ENCODE data around the gene C14orf132. TPM values are rescaled to one million over a fixed set of nuclear protein-coding genes. Genes with fewer than 3 reads are reported as not detected.
A peak's percentile ranks its signal among the peaks of the same experiment; 100 is the strongest.

Gene C14orf132
- total RNA-seq, 1 donor from 2014 or later = 12.0 TPM

DNA sequence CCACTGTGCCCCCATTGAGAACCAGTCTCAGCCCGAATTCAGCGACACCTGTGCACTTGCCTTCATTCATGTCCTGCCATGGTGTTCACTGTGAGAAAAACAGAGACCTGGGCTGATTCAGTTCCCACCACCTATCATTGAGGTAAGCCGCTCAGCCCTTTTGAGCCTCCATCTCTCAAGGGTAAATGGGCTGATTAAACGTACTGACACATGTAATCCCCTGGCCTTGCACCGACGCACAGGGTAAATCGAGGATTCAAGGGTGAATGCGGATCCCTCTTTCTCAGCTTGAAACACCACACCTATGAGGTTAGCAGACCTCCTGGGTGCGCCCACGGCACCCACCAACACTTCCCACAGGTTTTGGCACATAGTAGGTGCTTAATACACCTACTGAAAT is 69.7 kb downstream of the C14orf132 start:
- no peak overlapping the region for H3K4me3 ChIP-seq
- no peaks in the 10 kb centered on the region for H3K9me3 ChIP-seq
- TF ChIP-seq POLR2A (IDR thresholded peaks at IDR 0.05) = no peak
- TF ChIP-seq CTCF (IDR thresholded peaks at IDR 0.05) = no peak
- no peak for TF ChIP-seq POLR2AphosphoS5 (IDR thresholded peaks at IDR 0.05; ENCODE audit: insufficient read depth in 1 of 2, low read depth in 1 of 2)
- intact Hi-C loops (cut with DNase I) = no loop called here
- no peak overlapping the region for H3K27ac ChIP-seq
- DNase-seq (ENCODE audit: extremely low spot score in 2 of 2) = no peak
- H3K27me3 ChIP-seq = no peaks in the 10 kb centered on the region
- H3K36me3 ChIP-seq = no peaks in the 10 kb centered on the region
- H3K4me1 ChIP-seq = peaks cover 22% of the 10 kb centered on the region

DNA sequence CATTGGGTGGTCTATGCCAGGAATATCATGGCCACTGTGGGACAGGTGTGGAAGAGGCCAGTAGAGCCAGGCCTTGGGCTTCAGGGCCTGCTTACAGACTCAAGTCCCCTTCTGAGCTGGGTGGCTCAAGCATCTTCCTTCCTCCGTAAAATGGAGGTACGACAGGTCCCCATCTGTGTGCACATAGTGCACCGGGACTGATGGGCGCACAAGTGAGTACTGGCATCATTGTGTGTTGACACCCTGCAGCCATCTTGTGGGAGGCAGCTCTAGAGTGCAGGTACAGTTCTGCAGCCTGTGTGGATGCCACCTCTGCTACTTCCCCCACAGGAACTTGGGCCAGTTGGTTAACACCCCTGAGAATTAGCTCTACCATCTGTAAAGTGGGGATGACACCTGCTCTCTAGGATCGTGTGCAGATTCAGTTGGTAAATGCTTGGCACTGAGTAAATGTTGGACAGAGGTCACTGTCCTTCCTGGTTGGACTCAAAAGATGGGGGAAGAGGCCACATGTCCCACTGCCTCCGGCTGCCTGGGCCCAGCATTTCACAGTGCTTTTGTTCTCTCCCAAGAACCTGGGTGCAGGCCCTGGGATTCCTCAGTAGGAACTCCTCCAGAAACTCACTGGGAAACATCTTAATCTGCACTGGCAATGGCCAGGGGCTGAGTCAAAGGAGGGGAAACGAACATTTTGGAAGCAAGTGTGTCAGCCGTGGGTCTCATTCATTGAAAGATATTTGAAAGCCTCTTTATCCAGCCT is 70.6 kb downstream of the C14orf132 start:
- DNase-seq (ENCODE audit: extremely low spot score in 2 of 2) = no peak
- Histone ChIP-seq H3K9me3 (no peaks in the 10 kb centered on the region), H3K27ac (no peak overlapping the region), H3K4me1 (peaks cover 14% of the 10 kb centered on the region), H3K4me3 (no peak overlapping the region), H3K36me3 (no peaks in the 10 kb centered on the region), H3K27me3 (no peaks in the 10 kb centered on the region)
- no peak for TF ChIP-seq POLR2AphosphoS5 (IDR thresholded peaks at IDR 0.05; ENCODE audit: insufficient read depth in 1 of 2, low read depth in 1 of 2)
- TF ChIP-seq CTCF (IDR thresholded peaks at IDR 0.05) = no peak
- no peak for TF ChIP-seq POLR2A (IDR thresholded peaks at IDR 0.05)
- intact Hi-C loops (cut with DNase I) = no loop called here

DNA sequence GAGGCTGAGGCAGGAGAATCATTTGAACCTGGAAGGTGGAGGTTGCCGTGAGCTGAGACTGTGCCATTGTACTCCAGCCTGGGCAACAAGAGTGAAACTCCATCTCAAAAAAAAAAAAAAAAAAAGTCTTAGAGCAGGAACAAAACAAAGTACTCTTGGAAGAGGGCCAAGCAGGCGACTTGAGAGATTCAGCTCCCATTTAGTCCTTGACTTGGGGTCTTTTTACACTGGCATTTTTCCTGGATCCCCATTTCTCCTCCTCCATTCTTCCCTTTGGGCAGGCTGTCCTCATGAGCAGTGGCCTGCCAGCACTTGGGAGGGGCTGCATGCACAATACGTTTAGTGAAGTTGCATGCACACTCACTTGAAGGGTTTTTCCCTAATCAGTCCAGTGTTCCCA is 72.9 kb downstream of the C14orf132 start:
- no peak for DNase-seq (ENCODE audit: extremely low spot score in 2 of 2)
- Histone ChIP-seq H3K9me3 (no peaks in the 10 kb centered on the region), H3K4me3 (no peak overlapping the region), H3K27ac (peak overlapping the region; percentile 11), H3K4me1 (no peaks in the 10 kb centered on the region), H3K27me3 (no peaks in the 10 kb centered on the region), H3K36me3 (no peaks in the 10 kb centered on the region)
- TF ChIP-seq POLR2A (IDR thresholded peaks at IDR 0.05) (no peak), POLR2AphosphoS5 (IDR thresholded peaks at IDR 0.05; ENCODE audit: insufficient read depth in 1 of 2, low read depth in 1 of 2) (no peak), CTCF (IDR thresholded peaks at IDR 0.05) (no peak)
- intact Hi-C loops (cut with DNase I) = no loop called here

- Histone ChIP-seq H3K4me1 (no peaks in the 10 kb centered on the region), H3K36me3 (no peaks in the 10 kb centered on the region), H3K9me3 (no peaks in the 10 kb centered on the region), H3K27ac (no peak overlapping the region), H3K27me3 (no peaks in the 10 kb centered on the region), H3K4me3 (no peak overlapping the region)
- no peak for DNase-seq (ENCODE audit: extremely low spot score in 2 of 2)
- TF ChIP-seq CTCF (IDR thresholded peaks at IDR 0.05) = no peak
- no peak for TF ChIP-seq POLR2AphosphoS5 (IDR thresholded peaks at IDR 0.05; ENCODE audit: insufficient read depth in 1 of 2, low read depth in 1 of 2)
- no peak for TF ChIP-seq POLR2A (IDR thresholded peaks at IDR 0.05)
- intact Hi-C loops (cut with DNase I) = no loop called here
Measured at GRCh38 chr14:96114002-96114401, 74.8 kb downstream of the C14orf132 start.

- DNase-seq (ENCODE audit: extremely low spot score in 2 of 2) = no peak
- intact Hi-C loops (cut with DNase I) = no loop called here
- Histone ChIP-seq H3K4me3 (no peak overlapping the region), H3K36me3 (no peaks in the 10 kb centered on the region), H3K4me1 (peaks cover 5% of the 10 kb centered on the region), H3K9me3 (no peaks in the 10 kb centered on the region), H3K27me3 (no peaks in the 10 kb centered on the region), H3K27ac (no peak overlapping the region)
- TF ChIP-seq POLR2AphosphoS5 (IDR thresholded peaks at IDR 0.05; ENCODE audit: insufficient read depth in 1 of 2, low read depth in 1 of 2) (no peak), POLR2A (IDR thresholded peaks at IDR 0.05) (no peak)
Measured at GRCh38 chr14:96117101-96117897, 78.1 kb downstream of the C14orf132 start.
